Measurements from ENCODE around the gene GPR171.
"Not testable (repeated sequence)": the region's sequence is repeated elsewhere in the genome, so short reads cannot be mapped to it uniquely, and the experiment has no call there.

GPR171 gene

DNA sequence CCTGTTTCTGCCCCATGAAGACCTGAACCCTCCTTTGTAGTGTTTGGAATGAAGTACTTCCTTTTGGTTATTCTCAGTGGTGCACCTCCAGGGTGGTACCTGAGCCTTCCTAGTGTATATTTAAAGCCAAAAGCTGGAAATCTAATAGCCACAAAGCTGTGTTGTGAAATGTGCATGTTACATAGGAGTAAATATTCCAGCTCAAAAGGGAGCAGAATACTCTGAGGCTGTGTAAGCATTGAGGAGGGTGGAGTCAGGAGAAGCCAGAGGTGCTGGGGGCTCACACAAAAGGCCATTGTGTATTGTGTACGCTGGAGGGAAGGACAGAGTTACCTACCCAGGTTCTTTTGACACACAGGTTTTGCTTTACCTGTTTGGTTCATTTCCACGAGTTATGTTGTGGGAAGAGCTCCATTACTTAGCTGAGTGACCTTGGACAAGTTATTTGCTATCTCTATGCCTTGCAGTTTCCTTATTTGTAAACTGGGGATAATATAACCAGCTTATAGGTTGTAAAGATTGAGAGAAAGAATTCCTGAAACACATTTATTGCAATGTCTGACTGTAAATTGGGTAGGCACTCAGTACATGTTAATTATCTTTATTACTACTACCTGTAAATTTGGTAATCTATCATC is 24.7 kb downstream of the GPR171 start:
- DNase-seq (ENCODE audit: insufficient read length, low spot score) (no peak), FAIRE-seq (no peak)
- TF ChIP-seq POLR2A (IDR thresholded peaks at IDR 0.05; ENCODE audit: low read depth, low read length) = no peak

- TF ChIP-seq POLR2A (IDR thresholded peaks at IDR 0.05; ENCODE audit: low read depth, low read length) = no peak
- no peak for DNase-seq (ENCODE audit: insufficient read length, low spot score)
- no peak for FAIRE-seq
Observed at GRCh38 chr3:151175952-151176351, 27.1 kb downstream of the GPR171 start.

DNA sequence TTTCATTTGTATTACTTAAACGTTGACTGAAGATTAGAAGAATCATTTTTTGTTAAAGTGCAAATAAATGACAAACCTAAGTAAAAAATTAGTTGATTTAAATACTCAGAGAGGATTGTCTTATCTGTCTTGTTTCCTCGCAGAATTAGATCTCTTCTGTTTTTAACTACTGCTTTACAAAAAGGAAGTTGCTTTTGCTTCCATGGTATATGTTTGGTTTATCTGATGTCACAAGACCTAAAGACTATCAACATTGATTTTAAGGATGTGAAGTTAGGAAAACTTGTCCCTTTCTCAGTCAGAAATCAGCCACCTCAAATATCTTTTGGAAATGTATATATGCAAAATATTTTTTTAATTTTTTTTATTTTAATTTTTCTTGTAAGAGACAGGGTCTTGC is 28.7 kb downstream of the GPR171 start:
- DNase-seq (ENCODE audit: insufficient read length, low spot score) = no peak
- TF ChIP-seq POLR2A (IDR thresholded peaks at IDR 0.05; ENCODE audit: low read depth, low read length) = no peak
- no peak for FAIRE-seq

- FAIRE-seq = no peak
- DNase-seq (ENCODE audit: insufficient read length, low spot score) = no peak
- TF ChIP-seq POLR2A (IDR thresholded peaks at IDR 0.05; ENCODE audit: low read depth, low read length) = no peak
Observed at GRCh38 chr3:151171145-151171757, 31.8 kb downstream of the GPR171 start.

- not testable (repeated sequence) for DNase-seq (ENCODE audit: insufficient read length, low spot score); FAIRE-seq
Observed at GRCh38 chr3:151169948-151170679, 32.9 kb downstream of the GPR171 start.

DNA sequence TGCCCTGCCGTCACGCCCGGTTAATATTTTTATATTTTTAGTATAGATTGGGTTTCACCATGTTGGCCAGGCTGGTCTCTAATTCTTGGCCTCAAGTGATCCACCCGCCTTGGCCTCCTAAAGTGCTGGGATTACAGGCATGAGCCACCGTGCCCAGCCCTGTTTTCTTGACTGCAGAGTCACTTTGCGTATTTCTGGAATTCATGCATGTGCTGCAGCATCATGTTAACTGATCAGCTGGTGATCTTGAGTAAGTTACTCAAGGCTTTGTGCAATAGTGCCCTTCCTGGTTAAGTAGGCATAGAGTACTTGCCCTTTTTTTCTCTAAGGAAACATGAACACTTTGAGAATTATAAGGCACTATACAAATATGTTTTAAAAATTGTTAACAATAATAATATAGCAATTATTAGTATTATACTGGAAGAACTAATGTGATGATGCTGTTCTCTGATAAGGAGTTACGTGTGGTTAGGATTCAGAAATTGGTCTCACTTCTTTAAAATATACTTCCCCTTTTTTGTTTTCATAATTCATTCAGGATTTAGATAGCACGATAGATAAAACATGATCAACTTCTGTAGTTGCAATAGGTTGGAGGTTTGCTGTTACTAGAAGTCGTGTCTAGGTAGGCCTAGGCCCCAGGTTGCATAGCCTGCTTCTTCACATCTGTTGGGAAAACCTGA is 33.6 kb downstream of the GPR171 start:
- FAIRE-seq (no peak), DNase-seq (ENCODE audit: insufficient read length, low spot score) (no peak)
- no peak for TF ChIP-seq POLR2A (IDR thresholded peaks at IDR 0.05; ENCODE audit: low read depth, low read length)

GRCh38 chr3:151168269-151169094 is 34.5 kb downstream of the GPR171 start:
- DNase-seq (ENCODE audit: insufficient read length, low spot score) (peak; percentile 26), FAIRE-seq (peak; percentile 53)
- TF ChIP-seq POLR2A (IDR thresholded peaks at IDR 0.05; ENCODE audit: low read depth, low read length) = no peak

GRCh38 chr3:151166161-151166560 is 36.9 kb downstream of the GPR171 start:
- no peak for TF ChIP-seq POLR2A (IDR thresholded peaks at IDR 0.05; ENCODE audit: low read depth, low read length)
- no peak for DNase-seq (ENCODE audit: insufficient read length, low spot score)
- FAIRE-seq = no peak

DNA sequence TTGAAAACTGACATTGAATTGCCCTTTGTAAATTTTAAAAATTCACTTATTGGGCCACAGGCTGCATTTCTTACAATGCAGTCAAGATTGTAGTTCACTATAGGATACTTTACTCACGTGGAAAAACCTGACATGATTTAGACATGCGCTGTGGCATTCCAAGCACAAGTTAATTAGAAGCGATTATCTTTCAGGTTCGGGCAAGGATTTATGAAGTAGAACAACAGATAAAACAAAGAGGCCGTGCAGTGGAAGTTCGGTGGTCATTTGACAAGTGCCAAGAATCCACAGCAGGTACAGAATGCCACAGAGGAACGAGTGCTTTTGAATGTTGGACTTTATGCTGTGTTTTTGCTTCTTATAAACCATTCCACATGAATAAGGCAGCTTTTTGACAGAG is 37.8 kb downstream of the GPR171 start:
- FAIRE-seq = no peak
- TF ChIP-seq POLR2A (IDR thresholded peaks at IDR 0.05; ENCODE audit: low read depth, low read length) = no peak

GRCh38 chr3:151159806-151160205 is 43.2 kb downstream of the GPR171 start:
- FAIRE-seq (no peak), DNase-seq (ENCODE audit: insufficient read length, low spot score) (no peak)

More for the DNA sequence above, 37.8 kb downstream of the GPR171 start:
- no peak for DNase-seq (ENCODE audit: insufficient read length, low spot score)

DNA sequence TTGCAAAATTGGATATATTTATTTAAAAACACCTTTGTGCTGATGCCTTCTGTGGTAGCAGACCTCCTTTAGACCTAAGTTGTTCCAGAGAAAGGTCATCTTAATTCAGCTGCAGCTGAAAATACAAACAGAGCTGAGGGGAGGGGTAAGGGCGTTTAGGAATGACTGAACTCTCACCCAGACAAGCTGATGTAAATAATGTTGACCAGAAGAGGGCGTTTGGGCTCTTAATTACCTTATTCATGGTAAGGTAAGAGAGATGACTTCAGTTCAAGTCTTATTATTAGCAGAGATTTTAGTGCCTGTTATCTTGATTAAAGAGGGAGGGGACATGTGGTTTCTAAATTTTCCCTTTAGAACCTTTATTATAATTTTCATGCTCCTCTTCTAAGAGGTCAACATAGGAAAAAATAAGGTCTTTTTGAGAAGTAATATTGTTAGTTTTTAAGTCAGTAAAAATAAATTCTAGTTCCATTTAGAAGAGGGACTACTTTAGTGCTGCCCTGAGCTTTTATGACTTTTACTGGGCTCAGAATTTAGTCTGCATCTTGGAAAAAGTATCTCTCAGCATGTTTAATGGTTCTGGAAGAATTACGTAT is 46.3 kb downstream of the GPR171 start:
- no peak for TF ChIP-seq POLR2A (IDR thresholded peaks at IDR 0.05; ENCODE audit: low read depth, low read length)
- peak; percentile 15 for DNase-seq (ENCODE audit: insufficient read length, low spot score)
- peak; percentile 81 for FAIRE-seq

More at GRCh38 chr3:151159806-151160205, 43.2 kb downstream of the GPR171 start:
- no peak for TF ChIP-seq POLR2A (IDR thresholded peaks at IDR 0.05; ENCODE audit: low read depth, low read length)

- no peak for TF ChIP-seq POLR2A (IDR thresholded peaks at IDR 0.05; ENCODE audit: low read depth, low read length)
- FAIRE-seq = no peak
- DNase-seq (ENCODE audit: insufficient read length, low spot score) = no peak
Observed at GRCh38 chr3:151155409-151156128, 47.4 kb downstream of the GPR171 start.

Measured in H54 (cell line).